Right hindlimb (tissue), 1 donor: Measurements from ENCODE around the gene CALR.
"Not testable (repeated sequence)": the region's sequence is repeated elsewhere in the genome, so short reads cannot be mapped to it uniquely, and the experiment has no call there.

Experiments
- DNase-seq: peaks from one replicate; pipeline ENCODE4 v3.0.0-alpha.2; 2018

The CALR gene

DNA sequence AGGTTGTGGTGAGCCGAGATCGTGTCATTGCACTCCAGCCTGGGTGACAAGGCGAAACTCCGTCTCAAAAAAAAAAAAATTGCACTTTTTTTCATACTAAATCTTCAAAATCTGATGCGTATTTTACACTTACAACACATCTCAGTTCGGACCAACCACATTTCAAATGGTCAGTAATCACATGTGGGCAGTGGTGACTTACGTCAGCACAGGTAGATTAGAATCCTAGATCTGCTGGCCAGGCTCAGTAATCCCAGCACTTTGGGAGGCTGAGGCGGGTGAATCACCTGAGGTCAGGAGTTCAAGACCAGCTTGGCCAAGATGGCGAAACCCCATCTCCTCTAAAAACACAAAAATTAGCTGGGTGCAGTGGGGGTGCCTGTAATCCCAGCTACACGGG, 3.3 kb upstream of the CALR start:
- no peak for DNase-seq

GRCh38 chr19:12936582-12936981, 1.8 kb upstream of the CALR start:
- no peak for DNase-seq

DNA sequence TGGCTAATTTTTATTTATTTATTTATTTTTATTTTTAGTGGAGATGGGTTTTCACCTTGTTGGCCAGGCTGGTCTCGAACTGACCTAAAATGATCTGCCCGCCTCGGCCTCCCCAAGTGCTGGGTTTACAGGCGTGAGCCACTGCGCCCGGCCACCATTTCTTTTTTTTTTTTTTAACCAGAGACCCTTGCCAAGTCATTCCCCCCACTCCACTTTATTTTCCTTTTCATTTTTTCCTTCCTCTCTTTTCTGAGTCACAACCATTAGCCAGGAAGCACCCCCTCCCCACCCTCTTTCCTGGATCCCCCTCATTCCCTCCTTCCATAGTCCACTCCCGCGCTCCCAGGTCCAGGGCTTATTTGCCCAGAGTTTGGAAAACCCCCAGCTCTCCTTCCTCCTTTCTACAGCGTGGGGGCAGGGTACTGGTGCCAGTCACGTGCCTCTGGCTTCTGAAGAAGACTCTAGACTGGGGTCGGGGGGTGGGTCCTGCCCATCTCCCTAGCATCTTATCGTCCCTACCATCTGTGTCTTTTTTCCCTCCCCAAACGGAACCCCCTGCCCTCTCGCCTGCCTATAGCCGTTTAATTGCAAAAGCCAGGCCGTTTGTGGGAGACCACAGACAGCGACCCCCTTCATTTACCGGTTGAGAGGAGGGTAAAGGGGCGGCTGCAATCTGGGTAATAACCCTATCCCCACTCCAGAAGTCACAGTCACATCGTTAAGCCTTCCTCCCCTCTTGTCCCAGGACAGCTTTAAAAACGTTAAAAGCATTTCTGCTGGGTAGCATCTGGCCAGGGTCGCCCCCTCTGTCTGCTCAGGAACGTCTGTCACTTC, 1.1 kb upstream of the CALR start:
- no peak for DNase-seq

DNA sequence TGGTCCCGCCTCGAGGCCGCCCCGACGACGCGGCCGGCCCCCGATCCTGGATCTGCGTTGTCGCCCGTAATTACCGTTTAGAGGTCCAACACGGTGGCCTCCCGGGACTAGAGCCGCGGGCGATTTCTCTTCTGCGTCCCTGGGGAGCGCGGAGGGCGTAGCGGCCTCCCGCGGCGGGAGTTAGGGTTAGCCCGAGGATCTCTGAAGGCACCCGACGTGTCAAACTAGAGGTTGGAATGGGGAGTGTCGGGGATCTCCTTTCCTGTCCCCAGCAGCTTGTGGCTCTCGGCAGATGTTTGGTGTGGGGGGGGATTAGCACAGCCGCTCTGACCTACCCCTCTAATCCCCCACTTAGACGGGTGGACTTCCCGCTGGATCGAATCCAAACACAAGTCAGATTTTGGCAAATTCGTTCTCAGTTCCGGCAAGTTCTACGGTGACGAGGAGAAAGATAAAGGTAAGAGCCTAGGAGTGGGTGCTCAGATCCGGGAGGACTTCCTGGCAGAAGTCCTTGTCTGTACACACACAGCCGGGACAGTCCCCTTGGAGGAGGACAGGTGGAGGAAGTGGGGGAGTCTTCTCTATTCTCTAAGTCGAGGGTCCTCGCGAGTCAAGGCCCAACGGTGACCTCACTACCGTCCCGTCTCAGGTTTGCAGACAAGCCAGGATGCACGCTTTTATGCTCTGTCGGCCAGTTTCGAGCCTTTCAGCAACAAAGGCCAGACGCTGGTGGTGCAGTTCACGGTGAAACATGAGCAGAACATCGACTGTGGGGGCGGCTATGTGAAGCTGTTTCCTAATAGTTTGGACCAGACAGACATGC, 581 bp downstream of the CALR start:
- DNase-seq, result peak; percentile 55

- no peak for DNase-seq
Observed at GRCh38 chr19:12939975-12940423, 1.6 kb downstream of the CALR start.

GRCh38 chr19:12940897-12941296, 2.5 kb downstream of the CALR start:
- DNase-seq, result no peak

DNA sequence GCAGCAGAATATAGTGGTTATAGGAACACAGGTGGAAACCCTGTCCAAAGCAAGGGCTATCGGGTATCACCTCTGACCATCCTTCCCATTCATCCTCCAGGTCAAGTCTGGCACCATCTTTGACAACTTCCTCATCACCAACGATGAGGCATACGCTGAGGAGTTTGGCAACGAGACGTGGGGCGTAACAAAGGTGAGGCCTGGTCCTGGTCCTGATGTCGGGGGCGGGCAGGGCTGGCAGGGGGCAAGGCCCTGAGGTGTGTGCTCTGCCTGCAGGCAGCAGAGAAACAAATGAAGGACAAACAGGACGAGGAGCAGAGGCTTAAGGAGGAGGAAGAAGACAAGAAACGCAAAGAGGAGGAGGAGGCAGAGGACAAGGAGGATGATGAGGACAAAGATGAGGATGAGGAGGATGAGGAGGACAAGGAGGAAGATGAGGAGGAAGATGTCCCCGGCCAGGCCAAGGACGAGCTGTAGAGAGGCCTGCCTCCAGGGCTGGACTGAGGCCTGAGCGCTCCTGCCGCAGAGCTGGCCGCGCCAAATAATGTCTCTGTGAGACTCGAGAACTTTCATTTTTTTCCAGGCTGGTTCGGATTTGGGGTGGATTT, 5.1 kb downstream of the CALR start:
- no peak for DNase-seq

GRCh38 chr19:12944104-12944674, 5.8 kb downstream of the CALR start:
- DNase-seq, result no peak

- DNase-seq, result peak; percentile 98
Observed at GRCh38 chr19:12945479-12946091, 7.2 kb downstream of the CALR start, which contains the start of gene RAD23A. RAD23A (plus strand) TSS chr19:12945862; CDS start chr19:12945949, 87 bp downstream.

GRCh38 chr19:12946092-12946721, 7.8 kb downstream of the CALR start:
- peak; percentile 87 for DNase-seq

DNA sequence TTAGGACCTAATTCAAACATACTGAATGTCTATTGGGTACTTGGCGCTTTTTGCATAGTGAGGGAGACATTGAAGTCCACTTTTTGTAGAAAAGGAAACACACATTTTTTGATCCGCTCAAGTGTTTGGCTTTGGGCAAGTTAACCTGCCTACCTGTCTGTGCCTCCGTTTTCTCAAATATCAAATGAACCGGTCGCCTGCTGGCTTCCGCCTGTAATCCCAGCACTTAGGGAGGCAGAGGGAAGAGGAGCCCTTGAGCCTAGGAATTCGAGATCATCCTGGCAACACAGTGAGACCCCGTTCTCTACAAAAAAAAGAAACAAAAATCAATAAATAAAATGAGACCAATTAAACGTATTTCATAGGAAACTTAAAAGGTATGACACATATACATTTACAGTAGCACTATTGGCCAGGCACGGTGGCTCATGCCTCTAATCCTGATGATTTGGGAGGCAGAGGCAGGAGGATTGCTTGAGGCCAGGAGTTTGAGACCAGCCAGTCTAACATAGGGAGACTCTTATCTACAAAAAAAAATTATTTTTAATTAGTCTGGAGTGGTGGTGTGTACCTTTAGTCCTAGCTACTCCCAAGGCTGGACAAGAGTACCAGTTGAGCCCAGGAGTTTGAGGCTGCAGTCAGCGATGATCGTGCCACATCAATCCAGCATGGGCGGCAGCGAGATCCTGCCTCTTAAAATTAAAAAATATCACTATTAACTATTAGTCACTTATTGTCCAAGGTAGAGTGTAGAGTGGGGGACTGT, 8.5 kb downstream of the CALR start:
- no peak for DNase-seq

- DNase-seq, result no peak
Observed at GRCh38 chr19:12947702-12948611, 9.5 kb downstream of the CALR start.

DNA sequence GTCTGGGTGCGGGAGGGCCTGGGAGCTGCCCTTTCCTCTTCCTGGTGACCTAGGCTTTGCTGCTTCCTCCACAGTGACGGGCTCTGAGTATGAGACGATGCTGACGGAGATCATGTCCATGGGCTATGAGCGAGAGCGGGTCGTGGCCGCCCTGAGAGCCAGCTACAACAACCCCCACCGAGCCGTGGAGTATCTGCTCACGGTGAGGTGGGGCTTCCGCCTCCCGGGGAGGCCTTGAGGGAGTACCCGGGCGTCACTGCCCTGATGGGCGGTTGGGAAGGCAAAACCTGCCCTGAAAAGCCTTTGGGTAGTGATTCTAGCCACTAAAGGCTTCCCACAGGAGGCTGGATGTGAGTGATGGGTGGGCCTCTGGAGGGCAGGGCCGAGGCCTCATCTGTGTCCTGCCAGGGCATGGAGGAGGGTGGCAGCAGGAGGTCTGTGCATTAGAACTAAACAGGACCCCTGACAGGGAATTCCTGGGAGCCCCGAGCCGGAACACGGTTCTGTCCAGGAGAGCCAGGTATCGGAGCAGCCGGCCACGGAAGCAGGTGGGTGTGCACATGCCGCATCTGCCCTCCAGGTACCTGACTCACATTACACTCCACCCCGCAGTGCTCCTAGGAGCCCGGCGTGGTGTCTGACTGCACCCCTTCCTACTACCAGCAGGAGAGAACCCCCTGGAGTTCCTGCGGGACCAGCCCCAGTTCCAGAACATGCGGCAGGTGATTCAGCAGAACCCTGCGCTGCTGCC, 10.4 kb downstream of the CALR start:
- no peak for DNase-seq

DNA sequence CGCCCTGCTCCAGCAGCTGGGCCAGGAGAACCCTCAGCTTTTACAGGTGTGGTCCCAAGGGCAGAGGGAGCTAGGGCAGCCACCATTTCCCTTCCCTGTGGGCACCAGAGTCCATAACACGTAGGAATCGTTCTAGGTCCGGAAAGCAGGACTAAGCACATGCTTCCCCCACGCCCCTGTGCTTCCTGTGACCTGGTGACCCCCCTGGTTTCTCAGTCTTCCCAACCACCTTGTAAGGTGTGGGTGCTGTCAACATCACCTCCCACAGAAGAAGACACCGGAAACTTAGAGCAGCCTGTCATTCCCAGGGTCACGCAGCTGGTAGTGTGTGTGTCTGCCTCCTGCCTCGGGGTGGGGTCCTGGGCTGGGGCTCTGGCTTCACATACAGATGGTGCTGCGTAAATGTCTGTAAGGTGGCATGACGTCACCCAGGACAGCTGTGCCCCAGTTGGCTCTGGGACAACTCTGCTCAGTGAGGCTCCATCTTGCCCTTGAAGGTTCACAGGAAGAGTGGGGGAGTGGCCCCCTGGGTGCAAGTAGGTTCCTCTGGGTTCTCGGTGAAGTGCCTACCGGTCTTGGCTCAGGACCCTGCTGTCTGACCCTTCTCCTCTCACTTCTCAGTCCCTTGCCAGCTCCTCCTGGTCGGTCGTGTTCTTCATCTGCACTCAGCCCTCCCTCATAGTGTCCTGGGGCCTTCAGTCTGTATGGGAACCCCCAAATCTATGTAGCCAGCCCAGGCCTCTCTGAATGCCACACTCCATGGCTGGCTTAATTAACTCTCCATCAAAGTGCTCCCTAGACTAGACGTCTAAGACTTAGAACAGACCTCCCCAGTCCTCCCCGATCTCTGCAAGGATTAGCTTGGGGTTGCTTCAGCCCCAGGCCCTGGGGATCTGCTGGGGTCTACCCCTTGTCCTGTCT, 11.2 kb downstream of the CALR start:
- DNase-seq, result no peak

DNA sequence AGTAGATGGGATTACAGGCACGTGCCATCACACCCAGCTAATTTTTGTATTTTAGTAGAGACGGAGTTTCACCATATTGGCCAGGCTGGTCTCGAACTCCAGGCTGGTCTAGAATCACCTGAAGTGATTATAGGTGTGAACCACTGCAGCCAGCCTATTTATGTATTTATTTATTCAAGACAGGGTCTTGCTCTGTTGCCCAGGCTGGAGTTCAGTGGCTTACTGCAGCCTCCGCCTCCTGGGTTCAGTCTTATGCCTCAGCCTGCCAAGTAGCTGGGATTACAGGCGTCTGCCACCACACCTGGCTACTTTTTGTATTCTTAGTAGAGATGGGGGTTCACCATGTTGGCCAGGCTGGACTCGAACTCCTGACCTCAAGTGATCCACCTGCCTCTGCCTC, 13.6 kb downstream of the CALR start:
- not testable (repeated sequence) for DNase-seq

DNA sequence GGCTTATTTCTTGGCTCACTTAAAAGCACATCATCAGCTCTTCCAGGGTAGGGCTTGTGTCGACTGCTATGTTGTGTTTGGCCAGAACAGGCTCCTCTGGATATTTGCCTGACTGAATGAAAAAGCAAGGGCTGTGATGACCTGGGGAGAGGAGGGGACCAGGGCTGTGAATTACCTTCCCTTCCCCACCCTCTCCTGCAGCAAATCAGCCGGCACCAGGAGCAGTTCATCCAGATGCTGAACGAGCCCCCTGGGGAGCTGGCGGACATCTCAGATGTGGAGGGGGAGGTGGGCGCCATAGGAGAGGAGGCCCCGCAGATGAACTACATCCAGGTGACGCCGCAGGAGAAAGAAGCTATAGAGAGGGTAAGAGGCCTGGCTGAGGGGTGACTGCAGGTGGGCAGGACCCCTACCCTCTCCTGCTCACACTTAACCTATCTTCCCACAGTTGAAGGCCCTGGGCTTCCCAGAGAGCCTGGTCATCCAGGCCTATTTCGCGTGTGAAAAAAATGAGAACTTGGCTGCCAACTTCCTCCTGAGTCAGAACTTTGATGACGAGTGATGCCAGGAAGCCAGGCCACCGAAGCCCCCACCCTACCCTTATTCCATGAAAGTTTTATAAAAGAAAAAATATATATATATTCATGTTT, 14.2 kb downstream of the CALR start:
- DNase-seq, result no peak

DNA sequence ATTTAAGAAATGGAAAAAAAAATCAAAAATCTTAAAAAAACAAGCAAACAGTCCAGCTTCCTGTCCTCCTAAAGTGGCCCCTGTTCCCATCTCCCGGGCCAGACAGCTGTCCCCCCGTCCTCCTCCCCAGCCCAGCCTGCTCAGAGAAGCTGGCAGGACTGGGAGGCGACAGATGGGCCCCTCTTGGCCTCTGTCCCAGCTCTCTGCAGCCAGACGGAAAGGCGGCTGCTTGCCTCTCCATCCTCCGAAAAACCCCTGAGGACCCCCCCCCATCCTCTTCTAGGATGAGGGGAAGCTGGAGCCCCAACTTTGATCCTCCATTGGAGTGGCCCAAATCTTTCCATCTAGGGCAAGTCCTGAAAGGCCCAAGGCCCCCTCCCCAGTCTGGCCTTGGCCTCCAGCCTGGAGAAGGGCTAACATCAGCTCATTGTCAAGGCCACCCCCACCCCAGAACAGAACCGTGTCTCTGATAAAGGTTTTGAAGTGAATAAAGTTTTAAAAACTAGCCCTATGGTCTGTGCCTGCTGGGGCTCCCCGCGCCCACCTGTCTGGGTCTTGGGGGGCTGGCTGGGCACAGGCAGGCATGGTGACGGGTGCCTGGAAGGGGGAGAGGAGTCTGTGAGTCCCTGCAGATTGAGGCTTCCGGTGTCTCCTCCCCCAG, 14.9 kb downstream of the CALR start:
- DNase-seq, result peak; percentile 91
